ENCODE data around the gene ZMYM5.

ZMYM5 gene

DNA sequence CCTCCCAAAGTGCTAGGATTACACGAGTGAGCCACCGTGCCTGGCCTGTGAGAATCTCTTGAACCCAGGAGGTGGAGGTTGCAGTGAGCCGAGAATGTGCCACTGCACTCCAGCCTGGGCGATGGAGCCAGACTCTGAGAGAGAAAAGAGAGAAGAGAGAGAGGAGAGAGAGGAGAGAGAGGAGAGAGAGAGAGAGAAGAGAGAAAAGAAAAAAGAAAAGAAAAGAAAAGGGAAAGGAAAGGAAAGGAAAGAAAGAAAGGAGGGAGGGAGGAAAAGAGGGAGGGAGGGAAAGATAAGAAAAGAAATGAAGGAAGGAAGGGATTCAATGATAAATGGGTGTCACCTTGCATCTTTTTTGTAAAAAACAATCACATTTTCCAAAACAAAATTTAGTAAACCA lies 57.7 kb downstream of the ZMYM5 start:
- no peak overlapping the region for H3K4me3 ChIP-seq (ENCODE audit: low read depth in 1 of 2, low read length in 2 of 2)
- TF ChIP-seq, protein P1, sequence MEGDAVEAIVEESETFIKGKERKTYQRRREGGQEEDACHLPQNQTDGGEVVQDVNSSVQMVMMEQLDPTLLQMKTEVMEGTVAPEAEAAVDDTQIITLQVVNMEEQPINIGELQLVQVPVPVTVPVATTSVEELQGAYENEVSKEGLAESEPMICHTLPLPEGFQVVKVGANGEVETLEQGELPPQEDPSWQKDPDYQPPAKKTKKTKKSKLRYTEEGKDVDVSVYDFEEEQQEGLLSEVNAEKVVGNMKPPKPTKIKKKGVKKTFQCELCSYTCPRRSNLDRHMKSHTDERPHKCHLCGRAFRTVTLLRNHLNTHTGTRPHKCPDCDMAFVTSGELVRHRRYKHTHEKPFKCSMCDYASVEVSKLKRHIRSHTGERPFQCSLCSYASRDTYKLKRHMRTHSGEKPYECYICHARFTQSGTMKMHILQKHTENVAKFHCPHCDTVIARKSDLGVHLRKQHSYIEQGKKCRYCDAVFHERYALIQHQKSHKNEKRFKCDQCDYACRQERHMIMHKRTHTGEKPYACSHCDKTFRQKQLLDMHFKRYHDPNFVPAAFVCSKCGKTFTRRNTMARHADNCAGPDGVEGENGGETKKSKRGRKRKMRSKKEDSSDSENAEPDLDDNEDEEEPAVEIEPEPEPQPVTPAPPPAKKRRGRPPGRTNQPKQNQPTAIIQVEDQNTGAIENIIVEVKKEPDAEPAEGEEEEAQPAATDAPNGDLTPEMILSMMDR (IDR thresholded peaks at IDR 0.05; ENCODE audit: borderline replicate concordance, extremely low read depth, low read length, poor library complexity, severe bottlenecking): no peak
- no peak for TF ChIP-seq EZH2 (IDR thresholded peaks at IDR 0.05; ENCODE audit: borderline replicate concordance, low read depth, low read length, severe bottlenecking)
- H4K20me1 ChIP-seq (ENCODE audit: insufficient read depth, low read length): no peaks in the 10 kb centered on the region
- no peaks in the 10 kb centered on the region for H3K27me3 ChIP-seq (ENCODE audit: insufficient read depth, low read length, poor library complexity)
- no peak overlapping the region for H3K4me2 ChIP-seq (ENCODE audit: insufficient read depth, low read length)
- H3K4me1 ChIP-seq (ENCODE audit: insufficient read depth, low read length): no peaks in the 10 kb centered on the region
- H3K27ac ChIP-seq (ENCODE audit: low read length): no peak overlapping the region
- no peak overlapping the region for H3K9ac ChIP-seq (ENCODE audit: low read depth, low read length)
- H3K79me2 ChIP-seq (ENCODE audit: insufficient read depth, low read length): no peaks in the 10 kb centered on the region
- ATAC-seq (ENCODE audit: insufficient read depth, low read depth) (no peak), DNase-seq (no peak)
- H3K9me3 ChIP-seq (ENCODE audit: insufficient read depth, low read length, severe bottlenecking): no peaks in the 10 kb centered on the region
- no peaks in the 10 kb centered on the region for H3K36me3 ChIP-seq (ENCODE audit: insufficient read depth, low read length)
- no peak overlapping the region for H2AFZ ChIP-seq (ENCODE audit: low read depth, low read length)

DNA sequence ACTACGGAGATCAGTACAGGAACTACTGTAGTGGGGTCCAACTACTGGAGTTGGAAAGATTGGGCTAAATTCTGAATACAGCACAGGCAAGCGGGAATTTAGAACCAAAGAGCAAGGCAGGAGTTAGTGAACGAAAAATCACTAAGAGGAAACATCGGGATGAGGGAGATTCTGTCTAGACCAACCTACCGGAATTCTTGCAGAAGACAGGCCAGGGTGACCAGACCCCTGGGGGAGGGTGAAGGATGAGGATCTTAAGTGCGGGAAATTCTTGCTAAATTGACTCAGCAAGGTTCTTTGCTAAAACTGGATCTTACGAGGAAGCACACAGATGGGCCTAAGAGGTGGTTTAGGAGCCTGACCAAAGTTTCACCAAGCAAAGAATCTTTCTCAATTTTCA lies 67.5 kb downstream of the ZMYM5 start:
- Histone ChIP-seq H3K27me3 (ENCODE audit: insufficient read depth, low read length, poor library complexity) (no peaks in the 10 kb centered on the region), H3K4me2 (ENCODE audit: insufficient read depth, low read length) (no peak overlapping the region), H3K4me1 (ENCODE audit: insufficient read depth, low read length) (no peaks in the 10 kb centered on the region), H3K36me3 (ENCODE audit: insufficient read depth, low read length) (no peaks in the 10 kb centered on the region), H3K4me3 (ENCODE audit: low read depth in 1 of 2, low read length in 2 of 2) (no peak overlapping the region), H4K20me1 (ENCODE audit: insufficient read depth, low read length) (no peaks in the 10 kb centered on the region), H3K9me3 (ENCODE audit: insufficient read depth, low read length, severe bottlenecking) (no peaks in the 10 kb centered on the region), H3K27ac (ENCODE audit: low read length) (no peak overlapping the region), H3K9ac (ENCODE audit: low read depth, low read length) (no peak overlapping the region), H3K79me2 (ENCODE audit: insufficient read depth, low read length) (no peaks in the 10 kb centered on the region), H2AFZ (ENCODE audit: low read depth, low read length) (no peak overlapping the region)
- DNase-seq (no peak), ATAC-seq (ENCODE audit: insufficient read depth, low read depth) (no peak)
- no peak for TF ChIP-seq EZH2 (IDR thresholded peaks at IDR 0.05; ENCODE audit: borderline replicate concordance, low read depth, low read length, severe bottlenecking)
- TF ChIP-seq, protein P1 (IDR thresholded peaks at IDR 0.05; ENCODE audit: borderline replicate concordance, extremely low read depth, low read length, poor library complexity, severe bottlenecking): no peak

DNA sequence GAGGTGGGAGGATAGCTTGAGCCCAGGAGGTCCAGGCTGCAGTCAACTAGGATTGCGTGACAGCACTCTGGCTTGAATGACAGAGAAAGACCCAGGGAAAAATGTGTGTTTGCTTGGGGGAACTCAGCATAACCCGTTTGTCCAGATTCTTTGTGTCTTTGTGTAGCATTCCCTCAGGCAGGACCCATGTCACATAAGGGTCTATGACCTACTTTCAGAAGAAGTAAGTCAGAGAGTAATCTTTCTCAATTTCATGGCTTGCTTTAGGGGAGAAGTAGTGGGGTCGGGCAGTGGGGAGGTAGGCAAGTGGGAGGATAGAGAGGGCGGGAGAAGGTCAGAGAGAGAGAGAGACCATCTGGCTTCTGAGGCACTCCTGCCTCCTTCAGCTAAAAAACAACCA lies 68.8 kb downstream of the ZMYM5 start:
- H3K27me3 ChIP-seq (ENCODE audit: insufficient read depth, low read length, poor library complexity): no peaks in the 10 kb centered on the region
- TF ChIP-seq, protein P1 (IDR thresholded peaks at IDR 0.05; ENCODE audit: borderline replicate concordance, extremely low read depth, low read length, poor library complexity, severe bottlenecking): no peak
- no peak for TF ChIP-seq EZH2 (IDR thresholded peaks at IDR 0.05; ENCODE audit: borderline replicate concordance, low read depth, low read length, severe bottlenecking)
- DNase-seq (no peak), ATAC-seq (ENCODE audit: insufficient read depth, low read depth) (no peak)
- H2AFZ ChIP-seq (ENCODE audit: low read depth, low read length): no peak overlapping the region
- H3K79me2 ChIP-seq (ENCODE audit: insufficient read depth, low read length): no peaks in the 10 kb centered on the region
- H3K9ac ChIP-seq (ENCODE audit: low read depth, low read length): no peak overlapping the region
- H3K4me2 ChIP-seq (ENCODE audit: insufficient read depth, low read length): no peak overlapping the region
- H3K9me3 ChIP-seq (ENCODE audit: insufficient read depth, low read length, severe bottlenecking): no peaks in the 10 kb centered on the region
- no peaks in the 10 kb centered on the region for H3K36me3 ChIP-seq (ENCODE audit: insufficient read depth, low read length)
- H4K20me1 ChIP-seq (ENCODE audit: insufficient read depth, low read length): no peaks in the 10 kb centered on the region
- H3K4me1 ChIP-seq (ENCODE audit: insufficient read depth, low read length): no peaks in the 10 kb centered on the region
- no peak overlapping the region for H3K27ac ChIP-seq (ENCODE audit: low read length)
- H3K4me3 ChIP-seq (ENCODE audit: low read depth in 1 of 2, low read length in 2 of 2): no peak overlapping the region

Measured in DND-41 (cell line).